DOHH2 (cell line): ENCODE measurements around the gene ACIN1.

Experiments used
- H3F3A ChIP-seq: fragments of 200-600 bp; sonication (generic), shearing (Covaris generic); 2 replicates; pipeline ENCODE4 v1.6.0; 2016; ENCODE audit warnings: antibody characterized with exemption, mild to moderate bottlenecking; ENCODE audit not compliant: control insufficient read depth, insufficient read depth
- H3K27ac ChIP-seq: fragments of 200-600 bp; sonication (generic); 2 replicates; pipeline ENCODE4 v1.5.1; 2014; ENCODE audit warnings: low read depth, mild to moderate bottlenecking, low read length, moderate library complexity
- H3K27me3 ChIP-seq: fragments of 200-600 bp; sonication (generic); 2 replicates; pipeline ENCODE4 v1.6.1; 2014; ENCODE audit warnings: mild to moderate bottlenecking, low read length, mixed read lengths; ENCODE audit not compliant: control insufficient read depth
- H3K36me3 ChIP-seq: fragments of 200-600 bp; sonication (generic); 2 replicates; pipeline ENCODE4 v1.6.1; 2014; ENCODE audit warnings: mild to moderate bottlenecking, low read length, moderate library complexity, mixed read lengths; ENCODE audit not compliant: control insufficient read depth
- H3K4me1 ChIP-seq: fragments of 200-600 bp; sonication (generic); 2 replicates; pipeline ENCODE4 v1.6.1; 2014; ENCODE audit warnings: mild to moderate bottlenecking, low read length, mixed read lengths; ENCODE audit not compliant: control insufficient read depth
- H3K4me2 ChIP-seq: fragments of 200-600 bp; sonication (generic); 2 replicates; pipeline ENCODE4 v1.6.0; 2014; ENCODE audit warnings: mild to moderate bottlenecking, low read length, moderate library complexity
- H3K4me3 ChIP-seq: fragments of 200-600 bp; sonication (generic); 2 replicates; pipeline ENCODE4 v1.5.1; 2014; ENCODE audit warnings: mild to moderate bottlenecking, low read length, mixed read lengths
- H3K79me2 ChIP-seq: fragments of 200-600 bp; sonication (generic); 2 replicates; pipeline ENCODE4 v1.6.1; 2014; ENCODE audit warnings: mild to moderate bottlenecking, low read length, mixed read lengths; ENCODE audit not compliant: control insufficient read depth
- H3K9me2 ChIP-seq: fragments of 200-600 bp; sonication (generic); replicated peaks from 2 replicates; pipeline ENCODE4 v1.6.1; 2014; ENCODE audit warnings: mild to moderate bottlenecking, low read length, mixed read lengths; ENCODE audit not compliant: control insufficient read depth
- H3K9me3 ChIP-seq: fragments of 200-600 bp; sonication (generic); 2 replicates; pipeline ENCODE4 v1.6.1; 2014; ENCODE audit warnings: antibody characterized with exemption, low read length, mixed read lengths; ENCODE audit not compliant: control insufficient read depth, insufficient read depth
- H4K20me1 ChIP-seq: fragments of 200-600 bp; sonication (generic); 2 replicates; pipeline ENCODE4 v1.6.0; 2014; ENCODE audit warnings: low read depth, mild to moderate bottlenecking, antibody characterized with exemption, low read length, moderate library complexity; ENCODE audit not compliant: control insufficient read depth, insufficient read depth
- EZH2phosphoT487 ChIP-seq: fragments of 200-600 bp; sonication (generic); IDR thresholded peaks from 2 replicates; pipeline ENCODE4 v1.6.1; 2017; ENCODE audit warnings: borderline replicate concordance, mild to moderate bottlenecking, antibody characterized with exemption, low read length, moderate library complexity, mixed read lengths
- TF ChIP-seq, protein P1 (sequence below): fragments of 200-600 bp; sonication (generic); IDR thresholded peaks from one replicate; pipeline ENCODE4 v1.5.1; 2014; ENCODE audit warnings: antibody characterized with exemption, mild to moderate bottlenecking, low read depth, low read length; ENCODE audit not compliant: poor library complexity, severe bottlenecking

The ACIN1 gene

DNA sequence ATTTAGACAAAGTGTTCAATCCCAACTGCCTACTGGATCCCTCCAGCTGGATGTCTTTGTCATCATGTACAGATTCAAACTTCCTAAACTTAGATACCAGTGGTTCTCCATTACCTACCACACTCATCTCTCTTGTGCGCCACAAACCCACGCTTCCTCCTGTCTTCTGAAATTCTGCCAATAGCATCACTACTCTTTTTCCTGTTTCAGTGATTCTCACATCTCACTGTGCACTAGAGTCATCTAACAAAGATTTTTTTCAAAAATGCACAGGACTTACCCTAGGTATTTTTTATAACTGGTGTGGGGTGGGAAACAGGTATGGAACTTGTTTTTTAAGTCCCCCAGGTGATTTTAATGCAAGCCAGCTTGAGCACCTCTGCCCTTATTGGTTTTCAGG lies 66.1 kb downstream of the ACIN1 start:
- Histone ChIP-seq H3K4me3 (no peak overlapping the region), H3K9me2 (no peaks in the 10 kb centered on the region), H3K27me3 (no peaks in the 10 kb centered on the region), H4K20me1 (no peaks in the 10 kb centered on the region), H3F3A (no peaks in the 10 kb centered on the region), H3K79me2 (peaks cover 40% of the 10 kb centered on the region), H3K36me3 (peaks cover 62% of the 10 kb centered on the region), H3K4me2 (no peak overlapping the region), H3K4me1 (peaks cover 9% of the 10 kb centered on the region), H3K27ac (no peak overlapping the region), H3K9me3 (no peaks in the 10 kb centered on the region)
- TF ChIP-seq, protein P1, sequence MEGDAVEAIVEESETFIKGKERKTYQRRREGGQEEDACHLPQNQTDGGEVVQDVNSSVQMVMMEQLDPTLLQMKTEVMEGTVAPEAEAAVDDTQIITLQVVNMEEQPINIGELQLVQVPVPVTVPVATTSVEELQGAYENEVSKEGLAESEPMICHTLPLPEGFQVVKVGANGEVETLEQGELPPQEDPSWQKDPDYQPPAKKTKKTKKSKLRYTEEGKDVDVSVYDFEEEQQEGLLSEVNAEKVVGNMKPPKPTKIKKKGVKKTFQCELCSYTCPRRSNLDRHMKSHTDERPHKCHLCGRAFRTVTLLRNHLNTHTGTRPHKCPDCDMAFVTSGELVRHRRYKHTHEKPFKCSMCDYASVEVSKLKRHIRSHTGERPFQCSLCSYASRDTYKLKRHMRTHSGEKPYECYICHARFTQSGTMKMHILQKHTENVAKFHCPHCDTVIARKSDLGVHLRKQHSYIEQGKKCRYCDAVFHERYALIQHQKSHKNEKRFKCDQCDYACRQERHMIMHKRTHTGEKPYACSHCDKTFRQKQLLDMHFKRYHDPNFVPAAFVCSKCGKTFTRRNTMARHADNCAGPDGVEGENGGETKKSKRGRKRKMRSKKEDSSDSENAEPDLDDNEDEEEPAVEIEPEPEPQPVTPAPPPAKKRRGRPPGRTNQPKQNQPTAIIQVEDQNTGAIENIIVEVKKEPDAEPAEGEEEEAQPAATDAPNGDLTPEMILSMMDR: no peak
- TF ChIP-seq EZH2phosphoT487: no peak

DNA sequence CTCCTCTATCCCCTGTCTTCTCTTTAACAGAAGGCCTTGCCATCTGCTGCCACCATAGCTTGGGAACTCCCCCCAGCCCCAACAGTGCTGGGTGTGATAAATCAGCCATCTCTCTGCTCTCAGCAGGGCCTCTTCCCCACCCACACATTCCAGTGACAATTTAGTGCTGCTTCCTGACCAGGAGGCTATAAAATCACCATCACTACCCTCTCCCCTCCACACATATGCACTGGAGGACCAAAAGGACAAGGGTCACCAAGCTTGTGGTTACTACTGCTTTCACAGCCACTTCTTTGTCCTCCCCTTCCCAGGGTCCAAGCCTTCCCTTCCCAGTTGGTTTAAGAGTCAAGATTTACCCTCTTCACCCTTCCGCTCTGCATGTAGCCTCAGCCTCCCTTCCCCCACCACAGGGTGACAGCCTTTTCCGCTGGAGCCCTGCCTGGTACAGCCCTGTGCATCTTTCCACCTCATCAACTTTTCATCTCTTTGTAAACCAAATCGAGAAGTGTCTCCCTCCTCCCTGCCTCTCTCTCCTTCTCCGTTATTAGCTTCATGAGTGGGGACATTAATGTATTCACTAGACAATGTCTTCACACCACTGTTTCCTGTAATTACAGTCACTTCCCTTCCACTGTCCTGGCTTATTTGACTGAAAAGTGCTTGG lies 69.7 kb downstream of the ACIN1 start:
- Histone ChIP-seq H3K4me1 (no peaks in the 10 kb centered on the region), H3K9me2 (no peaks in the 10 kb centered on the region), H3F3A (peaks cover 3% of the 10 kb centered on the region), H3K9me3 (no peaks in the 10 kb centered on the region), H3K36me3 (peaks cover 32% of the 10 kb centered on the region), H3K27ac (no peak overlapping the region), H3K27me3 (no peaks in the 10 kb centered on the region), H3K79me2 (peaks cover 9% of the 10 kb centered on the region), H3K4me2 (no peak overlapping the region), H3K4me3 (no peak overlapping the region), H4K20me1 (no peaks in the 10 kb centered on the region)
- no peak for TF ChIP-seq EZH2phosphoT487
- TF ChIP-seq, protein P1: no peak

- H3K36me3 ChIP-seq: peaks cover 32% of the 10 kb centered on the region
- H3K9me3 ChIP-seq: no peaks in the 10 kb centered on the region
- H3K27ac ChIP-seq: no peak overlapping the region
- no peaks in the 10 kb centered on the region for H3K27me3 ChIP-seq
- no peak overlapping the region for H3K4me3 ChIP-seq
- no peaks in the 10 kb centered on the region for H4K20me1 ChIP-seq
- no peaks in the 10 kb centered on the region for H3K9me2 ChIP-seq
- H3F3A ChIP-seq: peaks cover 3% of the 10 kb centered on the region
- H3K79me2 ChIP-seq: peaks cover 9% of the 10 kb centered on the region
- H3K4me2 ChIP-seq: no peak overlapping the region
- H3K4me1 ChIP-seq: no peaks in the 10 kb centered on the region
- TF ChIP-seq, protein P1: no peak
- TF ChIP-seq EZH2phosphoT487: no peak
These were observed 70.3 kb downstream of the ACIN1 start for GRCh38 chr14:23024612-23025075.
